Gastrocnemius medialis (tissue), 4 donors: ENCODE results near the gene TMEM132C. TPM values are rescaled to one million over a fixed set of nuclear protein-coding genes. Genes with fewer than 3 reads are reported as not detected.

Experiments used
- ATAC-seq, 2 donors: fragments of 150-250 bp; one replicate each; pipeline ENCODE4 v1.9.1; 2016
- DNase-seq, 2 donors: peaks; one replicate each; pipeline ENCODE4 v3.0.0-alpha.2; 2019
- H3K27ac ChIP-seq, 4 donors: fragments of 200-600 bp; sonication (generic); 1 replicate in 1 of 4; 2 replicates in 3 of 4; pipeline ENCODE4 v1.5.1; 2016 to 2018; ENCODE audit warnings: mild to moderate bottlenecking in 2 of 4, moderate library complexity in 1 of 4
- H3K27me3 ChIP-seq, 3 donors: fragments of 200-600 bp; sonication (generic) in 2 of 3; 1 replicate in 1 of 3; 2 replicates in 2 of 3; pipeline versions ENCODE4 v1.5.1 to v1.6.0; 2016 to 2019; ENCODE audit warnings: mild to moderate bottlenecking in 1 of 3, moderate library complexity in 1 of 3
- H3K36me3 ChIP-seq, 2 donors: fragments of 200-600 bp; sonication (generic) in 1 of 2; one replicate each; pipeline ENCODE4 v1.5.1; 2017 to 2018
- H3K4me1 ChIP-seq, 2 donors: fragments of 200-600 bp; sonication (generic) in 1 of 2; one replicate each; pipeline ENCODE4 v1.5.1; 2016 to 2017; ENCODE audit warnings: mild to moderate bottlenecking in 2 of 2
- H3K4me3 ChIP-seq, 4 donors: fragments of 200-600 bp; sonication (generic) in 3 of 4; 1 replicate in 1 of 4; 2 replicates in 3 of 4; pipeline ENCODE4 v1.5.1; 2016 to 2019; ENCODE audit warnings: mild to moderate bottlenecking in 2 of 4
- H3K9me3 ChIP-seq, 3 donors: fragments of 200-600 bp; sonication (generic) in 2 of 3; 1 replicate in 1 of 3; 2 replicates in 2 of 3; pipeline ENCODE4 v1.5.1; 2016 to 2019
- CTCF ChIP-seq, 5 experiments: fragments of 450-650 bp in 3 of 5; fragments of 200-600 bp in 2 of 5; sonication (generic) in 2 of 5; IDR thresholded peaks in 4 of 5; conservative IDR thresholded peaks in 1 of 5; 1 replicate in 4 of 5; 2 replicates in 1 of 5; pipeline ENCODE4 v1.5.1; 2016 to 2019; ENCODE audit warnings: antibody characterized with exemption in 5 of 5, mild to moderate bottlenecking in 3 of 5, moderate library complexity in 3 of 5
- POLR2A ChIP-seq, 2 donors: fragments of 450-650 bp; IDR thresholded peaks; one replicate each; pipeline ENCODE4 v1.6.1; 2017; ENCODE audit warnings: antibody characterized with exemption in 2 of 2, mild to moderate bottlenecking in 2 of 2, moderate library complexity in 2 of 2
- in situ Hi-C, 4 donors: fragments of 200-750 bp; cut with MboI; loops; one replicate each; pipeline versions ENCODE4 v1.15.0 to v1.8.0; 2017; ENCODE audit warnings: low sequenced_read_pairs in 4 of 4
- intact Hi-C: fragments of 100-400 bp; cut with DNase I; formaldehyde crosslinking; loops from one replicate; pipeline ENCODE4 v1.15.1; 2023; ENCODE audit warnings: low total_unique reads
- total RNA-seq, 4 donors: library from RNA; depleted of rRNA; stranded (reverse); fragments of >200 nt; gene quantifications; one replicate each; pipeline versions ENCODE4 v1.1.0 to v1.2.3, GENCODE V29; 2016

The TMEM132C gene
- total RNA-seq, 4 donors from 2014 or later, result 0.24 to 0.82 (median 0.68) TPM

GRCh38 chr12:128393346-128393745 lies 126.4 kb downstream of the TMEM132C start:
- no peak for ATAC-seq
- H3K4me1 ChIP-seq, result no peaks in the 10 kb centered on the region
- H3K36me3 ChIP-seq, result no peaks in the 10 kb centered on the region
- intact Hi-C loops (no loop called here), in situ Hi-C loops (no loop called here)
- no peak for TF ChIP-seq CTCF (IDR thresholded peaks at IDR 0.05 in 4 of 5, conservative IDR thresholded peaks at IDR 0.05 in 1 of 5)
- no peaks in the 10 kb centered on the region for H3K27me3 ChIP-seq
- H3K9me3 ChIP-seq, result no peaks in the 10 kb centered on the region
- no peak overlapping the region for H3K27ac ChIP-seq
- no peak for DNase-seq
- H3K4me3 ChIP-seq, result no peak overlapping the region

- TF ChIP-seq CTCF (IDR thresholded peaks at IDR 0.05 in 4 of 5, conservative IDR thresholded peaks at IDR 0.05 in 1 of 5), result no peak
- H3K27me3 ChIP-seq, result no peaks in the 10 kb centered on the region
- H3K4me3 ChIP-seq, result no peak overlapping the region
- in situ Hi-C loops (no loop called here), intact Hi-C loops (no loop called here)
- ATAC-seq, result no peak
- no peaks in the 10 kb centered on the region for H3K4me1 ChIP-seq
- H3K27ac ChIP-seq, result no peak overlapping the region
- no peaks in the 10 kb centered on the region for H3K36me3 ChIP-seq
- H3K9me3 ChIP-seq, result no peaks in the 10 kb centered on the region
- DNase-seq, result no peak
Observed at GRCh38 chr12:128394137-128394536, 127.2 kb downstream of the TMEM132C start.

GRCh38 chr12:128399253-128399652 lies 132.3 kb downstream of the TMEM132C start:
- DNase-seq, result no peak
- H3K27ac ChIP-seq, result no peak overlapping the region
- no peak for TF ChIP-seq POLR2A (IDR thresholded peaks at IDR 0.05)
- TF ChIP-seq CTCF (IDR thresholded peaks at IDR 0.05 in 4 of 5, conservative IDR thresholded peaks at IDR 0.05 in 1 of 5), result no peak
- intact Hi-C loops (no loop called here), in situ Hi-C loops (no loop called here)
- H3K9me3 ChIP-seq, result no peaks in the 10 kb centered on the region
- H3K36me3 ChIP-seq, result no peaks in the 10 kb centered on the region
- H3K4me1 ChIP-seq, result no peaks in the 10 kb centered on the region
- H3K27me3 ChIP-seq, result no peaks in the 10 kb centered on the region
- H3K4me3 ChIP-seq, result no peak overlapping the region
- ATAC-seq, result no peak

GRCh38 chr12:128402486-128403243 lies 135.7 kb downstream of the TMEM132C start:
- DNase-seq (no peak), ATAC-seq (no peak)
- in situ Hi-C loops, result no loop called here
- Histone ChIP-seq H3K9me3 (no peaks in the 10 kb centered on the region), H3K4me3 (no peak overlapping the region), H3K4me1 (no peaks in the 10 kb centered on the region), H3K27me3 (no peaks in the 10 kb centered on the region), H3K27ac (no peak overlapping the region), H3K36me3 (no peaks in the 10 kb centered on the region)
- no peak for TF ChIP-seq POLR2A (IDR thresholded peaks at IDR 0.05)
- no peak for TF ChIP-seq CTCF (IDR thresholded peaks at IDR 0.05 in 4 of 5, conservative IDR thresholded peaks at IDR 0.05 in 1 of 5)
- intact Hi-C loops, result no loop called here

- Histone ChIP-seq H3K4me1 (no peaks in the 10 kb centered on the region), H3K27me3 (no peaks in the 10 kb centered on the region), H3K9me3 (no peaks in the 10 kb centered on the region), H3K36me3 (no peaks in the 10 kb centered on the region), H3K4me3 (no peak overlapping the region), H3K27ac (no peak overlapping the region)
- ATAC-seq (no peak), DNase-seq (no peak)
- intact Hi-C loops, result no loop called here
- in situ Hi-C loops, result no loop called here
- TF ChIP-seq POLR2A (IDR thresholded peaks at IDR 0.05) (no peak), CTCF (IDR thresholded peaks at IDR 0.05 in 4 of 5, conservative IDR thresholded peaks at IDR 0.05 in 1 of 5) (no peak)
Observed at GRCh38 chr12:128408669-128409068, 141.7 kb downstream of the TMEM132C start.
